RCC 7860 (cell line): ENCODE results near the gene FOXO1.

ENCODE experiments used
- DNase-seq: peaks from one replicate; pipeline ENCODE4 v3.0.0-alpha.2; 2015; ENCODE audit warnings: low spot score
- FAIRE-seq: peaks from 2 replicates; lab custom pipeline; 2012; peaks lifted over from hg19 to GRCh38; lab: Jason Lieb, UNC

Gene FOXO1

GRCh38 chr13:40552895-40553294 lies 113.5 kb downstream of the FOXO1 start:
- FAIRE-seq (no peak), DNase-seq (no peak)

- DNase-seq (no peak), FAIRE-seq (no peak)
Measured at GRCh38 chr13:40550130-40550529, 116.3 kb downstream of the FOXO1 start.

- no peak for FAIRE-seq
Measured at GRCh38 chr13:40549500-40550094, 116.8 kb downstream of the FOXO1 start.

GRCh38 chr13:40547591-40548315 lies 118.7 kb downstream of the FOXO1 start:
- DNase-seq, result no peak
- no peak for FAIRE-seq

More at GRCh38 chr13:40549500-40550094, 116.8 kb downstream of the FOXO1 start:
- DNase-seq, result no peak

- FAIRE-seq (no peak), DNase-seq (no peak)
Measured at GRCh38 chr13:40546047-40546446, 120.4 kb downstream of the FOXO1 start.

- FAIRE-seq (peak; percentile 78), DNase-seq (peak; percentile 59)
Measured at GRCh38 chr13:40540328-40541044, 126.0 kb downstream of the FOXO1 start.

- DNase-seq, result no peak
- FAIRE-seq, result no peak
Measured at GRCh38 chr13:40539576-40540327, 126.7 kb downstream of the FOXO1 start.

GRCh38 chr13:40537146-40537895 lies 129.1 kb downstream of the FOXO1 start:
- DNase-seq (no peak), FAIRE-seq (no peak)

- no peak for FAIRE-seq
- no peak for DNase-seq
Measured at GRCh38 chr13:40536443-40537113, 129.9 kb downstream of the FOXO1 start.

GRCh38 chr13:40535345-40535836 lies 131.1 kb downstream of the FOXO1 start:
- no peak for DNase-seq
- FAIRE-seq, result no peak

GRCh38 chr13:40534456-40534855 lies 132.0 kb downstream of the FOXO1 start:
- DNase-seq, result no peak
- no peak for FAIRE-seq

GRCh38 chr13:40533072-40533471 lies 133.4 kb downstream of the FOXO1 start:
- FAIRE-seq (no peak), DNase-seq (no peak)

GRCh38 chr13:40530961-40531360 lies 135.5 kb downstream of the FOXO1 start:
- FAIRE-seq (no peak), DNase-seq (no peak)

- peak; percentile 4 for DNase-seq
- FAIRE-seq, result no peak
Measured at GRCh38 chr13:40528881-40529280, 137.6 kb downstream of the FOXO1 start.

- DNase-seq (no peak), FAIRE-seq (no peak)
Measured at GRCh38 chr13:40527914-40528313, 138.5 kb downstream of the FOXO1 start.

GRCh38 chr13:40522282-40522681 lies 144.2 kb downstream of the FOXO1 start:
- FAIRE-seq (no peak), DNase-seq (no peak)

- DNase-seq (no peak), FAIRE-seq (no peak)
Measured at GRCh38 chr13:40520916-40521315, 145.5 kb downstream of the FOXO1 start.

- DNase-seq (no peak), FAIRE-seq (no peak)
Measured at GRCh38 chr13:40519637-40520036, 146.8 kb downstream of the FOXO1 start.

GRCh38 chr13:40518481-40518882 lies 148.0 kb downstream of the FOXO1 start:
- peak; percentile 53 for DNase-seq
- no peak for FAIRE-seq
